GM18870 (cell line): ENCODE data around the gene B3GALT5.

Experiments
- ATAC-seq: cut with Tn5 transposase; IDR thresholded peaks from one replicate; pipeline ENCODE4 v1.9.1; 2021; ENCODE audit warnings: moderate library complexity; ENCODE audit not compliant: unreplicated experiment

The B3GALT5 gene

DNA sequence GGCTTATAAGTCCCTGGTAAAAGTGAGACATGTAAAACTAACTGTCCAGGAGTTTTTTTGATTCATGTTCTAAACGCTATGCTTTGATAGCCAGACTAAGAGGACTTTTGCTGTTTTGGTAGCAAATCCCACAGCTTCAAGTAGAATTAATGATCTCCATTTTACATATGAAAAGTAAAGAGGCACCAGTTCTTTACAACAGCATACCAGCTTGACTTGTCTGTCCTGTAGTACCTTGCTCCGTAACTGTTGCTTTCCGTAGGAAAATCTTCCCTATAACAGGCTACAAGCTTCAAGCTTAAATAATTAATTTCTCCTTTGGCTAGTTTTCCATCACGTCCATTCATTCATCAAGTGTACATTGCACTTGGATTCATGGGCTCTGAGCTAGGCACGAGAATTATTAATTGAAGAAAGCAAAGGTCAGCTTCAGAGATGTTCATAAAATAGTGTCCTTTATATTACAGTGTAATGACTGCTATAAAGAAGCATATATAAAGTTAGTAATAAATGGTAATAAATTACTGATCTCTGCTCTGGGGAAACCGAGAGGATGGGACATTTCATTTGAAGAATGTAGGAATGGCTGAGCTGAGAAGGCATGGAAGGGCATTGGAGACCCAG is 29.2 kb downstream of the B3GALT5 start:
- ATAC-seq = no peak

GRCh38 chr21:39644062-39644560 is 31.4 kb downstream of the B3GALT5 start:
- ATAC-seq = no peak

DNA sequence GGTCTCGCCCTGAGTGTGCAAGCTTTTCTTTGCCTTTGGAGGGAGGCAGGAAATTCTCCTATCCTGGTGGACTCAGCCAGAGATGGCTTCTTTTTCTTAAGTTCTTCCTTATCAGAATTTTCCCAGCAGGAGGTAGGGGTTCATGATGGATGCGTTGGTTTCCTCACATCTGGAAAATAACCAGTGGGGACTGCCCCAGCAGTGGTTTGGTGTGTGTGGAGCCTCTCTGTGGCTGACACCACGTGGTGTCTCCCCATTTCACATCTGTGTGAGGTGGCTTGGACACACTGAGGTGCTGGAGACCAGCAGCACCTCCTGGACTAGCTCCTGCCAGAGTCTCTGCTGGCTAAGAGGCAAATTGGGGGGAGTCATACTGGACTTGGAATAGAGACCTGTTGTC is 32.6 kb downstream of the B3GALT5 start:
- no peak for ATAC-seq

GRCh38 chr21:39647476-39647875 is 34.7 kb downstream of the B3GALT5 start:
- ATAC-seq = no peak

DNA sequence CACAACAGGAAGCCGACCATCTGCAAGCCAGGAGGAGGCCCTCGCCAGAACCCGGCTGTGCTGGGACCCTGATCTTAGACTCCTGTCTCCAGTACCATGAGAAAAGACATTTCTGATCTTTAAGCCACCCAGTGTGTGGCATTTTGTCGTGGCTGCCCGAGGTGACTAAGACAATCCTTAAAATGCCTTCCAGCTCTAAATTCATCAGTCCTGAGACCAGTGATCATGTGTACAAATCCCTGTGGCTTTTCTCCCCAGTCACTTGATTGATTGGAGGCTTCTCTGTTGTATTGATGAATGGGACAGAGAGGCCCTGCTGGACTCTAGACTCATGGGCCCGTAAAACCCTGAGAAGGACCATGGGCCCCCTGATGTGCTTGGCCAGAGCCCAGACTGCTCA is 36.1 kb downstream of the B3GALT5 start:
- no peak for ATAC-seq

DNA sequence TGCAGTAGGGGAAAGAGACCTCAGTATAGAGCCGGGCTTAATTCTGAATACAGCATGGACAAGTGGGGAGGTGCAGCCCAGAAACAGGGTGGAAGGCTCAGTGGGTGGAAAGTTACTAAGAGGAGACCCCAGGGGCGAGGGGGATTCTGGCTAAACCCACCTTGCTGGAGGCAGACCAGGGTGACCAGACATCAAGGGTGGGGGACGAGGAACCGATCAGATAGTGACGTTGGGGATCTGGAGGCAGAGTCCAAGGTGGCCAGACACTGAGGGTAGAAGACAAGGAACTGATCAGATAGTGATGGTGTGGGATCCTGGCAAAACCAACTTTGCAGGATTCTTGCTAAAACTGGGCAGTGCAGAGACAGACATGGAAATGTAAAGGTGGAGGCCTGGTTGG is 36.8 kb downstream of the B3GALT5 start:
- ATAC-seq = no peak

DNA sequence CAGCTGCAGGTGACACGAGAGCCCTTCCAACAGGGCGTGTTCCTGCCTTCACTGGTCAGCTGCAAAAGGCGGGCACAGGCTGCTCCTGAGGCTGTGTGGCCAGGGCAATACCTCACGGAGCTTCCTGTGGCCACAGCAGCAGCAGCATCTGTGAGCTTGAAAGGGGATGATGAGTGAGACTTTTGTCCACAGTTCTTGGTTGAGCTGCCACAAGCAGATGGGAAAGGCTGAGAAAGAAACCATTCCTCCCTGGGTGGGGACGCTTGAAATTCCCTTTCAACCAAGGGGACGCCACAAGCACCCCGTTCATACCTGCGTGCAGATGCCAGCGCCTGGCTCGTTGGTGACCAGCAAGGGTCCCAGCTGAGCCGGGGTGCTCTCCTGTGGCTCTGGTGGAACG is 37.6 kb downstream of the B3GALT5 start:
- no peak for ATAC-seq

- ATAC-seq = no peak
Observed at GRCh38 chr21:39650801-39651200, 38.1 kb downstream of the B3GALT5 start.

- ATAC-seq = no peak
Observed at GRCh38 chr21:39651206-39651605, 38.5 kb downstream of the B3GALT5 start.

DNA sequence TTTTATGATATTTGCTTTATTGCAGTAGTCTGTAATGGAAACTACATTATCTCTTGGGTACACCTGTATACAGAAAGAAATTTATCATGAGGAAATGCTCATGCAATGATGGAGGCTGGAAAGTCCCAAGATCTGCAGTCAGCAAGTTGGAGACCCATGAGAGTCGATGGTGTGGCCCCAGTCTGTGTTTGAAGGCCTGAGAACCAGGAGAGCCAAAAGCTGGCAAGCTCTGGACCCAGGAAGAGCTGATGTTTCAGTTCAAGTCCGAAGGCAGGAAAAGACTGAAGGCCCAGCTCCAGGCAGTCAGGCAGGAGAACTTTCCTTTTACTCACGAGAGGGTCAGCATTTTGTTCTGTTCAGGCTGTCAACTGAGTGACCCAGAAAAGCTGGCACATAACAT is 42.2 kb downstream of the B3GALT5 start:
- ATAC-seq = no peak

GRCh38 chr21:39655589-39655988 is 42.8 kb downstream of the B3GALT5 start:
- ATAC-seq = no peak

DNA sequence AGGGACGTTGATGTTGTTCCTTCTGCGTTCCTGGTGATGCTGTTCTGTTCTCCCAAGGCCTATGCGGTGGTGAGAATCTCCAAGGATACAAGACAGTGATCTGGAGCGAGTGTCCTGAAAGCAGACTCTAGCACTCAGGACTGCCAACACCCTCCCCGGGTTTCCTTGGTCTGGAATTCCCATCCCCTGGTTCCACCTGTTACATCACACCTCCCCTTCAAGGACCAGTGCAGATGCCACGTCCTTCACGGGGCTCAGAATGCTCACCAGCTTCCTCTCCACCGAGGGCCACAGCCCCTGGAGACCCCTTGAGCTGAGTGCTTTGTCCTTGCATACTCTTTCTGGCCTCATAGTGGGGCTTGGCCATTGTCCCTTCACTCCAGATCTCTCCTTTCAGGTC is 43.5 kb downstream of the B3GALT5 start:
- no peak for ATAC-seq

- ATAC-seq = no peak
Observed at GRCh38 chr21:39657091-39657689, 44.5 kb downstream of the B3GALT5 start.

GRCh38 chr21:39658066-39658465 is 45.3 kb downstream of the B3GALT5 start:
- ATAC-seq = no peak

- ATAC-seq = no peak
Observed at GRCh38 chr21:39659070-39659815, 46.5 kb downstream of the B3GALT5 start.

DNA sequence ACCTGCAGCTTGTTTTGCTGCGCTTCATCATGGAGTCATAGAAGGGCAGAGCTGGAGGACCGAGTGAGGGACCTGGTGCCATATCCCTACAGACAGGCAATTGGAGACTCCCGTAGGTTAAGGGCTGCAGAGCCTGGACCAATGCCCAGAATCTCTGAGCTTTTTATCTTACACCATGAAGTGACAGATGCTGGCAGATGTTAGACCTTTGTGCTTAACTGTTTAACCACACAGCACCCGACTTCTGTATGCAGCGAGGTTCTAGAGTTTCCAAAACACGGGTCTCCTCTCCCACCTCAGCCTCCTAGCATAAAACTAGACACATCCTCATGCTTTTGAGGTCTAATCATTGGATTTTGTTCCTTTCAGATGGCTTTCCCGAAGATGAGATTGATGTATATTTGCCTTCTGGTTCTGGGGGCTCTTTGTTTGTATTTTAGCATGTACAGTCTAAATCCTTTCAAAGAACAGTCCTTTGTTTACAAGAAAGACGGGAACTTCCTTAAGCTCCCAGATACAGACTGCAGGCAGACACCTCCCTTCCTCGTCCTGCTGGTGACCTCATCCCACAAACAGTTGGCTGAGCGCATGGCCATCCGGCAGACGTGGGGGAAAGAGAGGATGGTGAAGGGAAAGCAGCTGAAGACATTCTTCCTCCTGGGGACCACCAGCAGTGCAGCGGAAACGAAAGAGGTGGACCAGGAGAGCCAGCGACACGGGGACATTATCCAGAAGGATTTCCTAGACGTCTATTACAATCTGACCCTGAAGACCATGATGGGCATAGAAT is 47.6 kb downstream of the B3GALT5 start:
- ATAC-seq = no peak

DNA sequence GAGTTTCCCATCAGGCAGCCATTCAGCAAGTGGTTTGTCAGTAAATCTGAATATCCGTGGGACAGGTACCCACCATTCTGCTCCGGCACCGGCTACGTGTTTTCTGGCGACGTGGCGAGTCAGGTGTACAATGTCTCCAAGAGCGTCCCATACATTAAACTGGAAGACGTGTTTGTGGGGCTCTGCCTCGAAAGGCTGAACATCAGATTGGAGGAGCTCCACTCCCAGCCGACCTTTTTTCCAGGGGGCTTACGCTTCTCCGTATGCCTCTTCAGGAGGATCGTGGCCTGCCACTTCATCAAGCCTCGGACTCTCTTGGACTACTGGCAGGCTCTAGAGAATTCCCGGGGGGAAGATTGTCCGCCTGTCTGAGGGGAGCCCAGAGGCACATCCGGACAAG is 48.4 kb downstream of the B3GALT5 start:
- no peak for ATAC-seq

- no peak for ATAC-seq
Observed at GRCh38 chr21:39661740-39662139, 49.0 kb downstream of the B3GALT5 start.

DNA sequence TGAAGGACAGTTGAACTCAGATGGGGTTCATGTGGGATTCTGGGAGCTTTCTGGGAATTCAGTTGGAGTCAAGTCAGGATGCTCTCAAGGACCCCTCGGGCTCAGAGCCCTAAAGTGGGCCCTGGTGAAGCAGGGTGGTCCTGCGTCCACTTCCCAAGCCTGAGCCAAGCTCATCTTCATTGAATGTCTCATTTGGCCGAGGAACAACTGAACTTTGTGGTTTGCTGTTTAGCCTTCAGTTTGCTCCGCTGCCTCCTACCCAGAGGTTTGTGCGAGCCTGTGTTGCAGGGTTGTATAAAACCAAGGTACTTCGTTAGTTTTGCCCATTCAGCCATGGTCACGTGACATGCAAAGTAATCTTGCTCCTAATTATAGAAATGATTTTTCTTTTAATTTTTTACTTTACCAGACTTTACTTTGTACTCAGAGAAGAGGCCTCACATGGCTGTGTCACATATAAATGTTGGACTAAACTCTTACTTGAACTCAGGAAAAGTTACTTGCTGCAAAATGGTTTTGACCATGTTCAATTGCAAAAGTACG is 49.7 kb downstream of the B3GALT5 start:
- ATAC-seq = no peak

DNA sequence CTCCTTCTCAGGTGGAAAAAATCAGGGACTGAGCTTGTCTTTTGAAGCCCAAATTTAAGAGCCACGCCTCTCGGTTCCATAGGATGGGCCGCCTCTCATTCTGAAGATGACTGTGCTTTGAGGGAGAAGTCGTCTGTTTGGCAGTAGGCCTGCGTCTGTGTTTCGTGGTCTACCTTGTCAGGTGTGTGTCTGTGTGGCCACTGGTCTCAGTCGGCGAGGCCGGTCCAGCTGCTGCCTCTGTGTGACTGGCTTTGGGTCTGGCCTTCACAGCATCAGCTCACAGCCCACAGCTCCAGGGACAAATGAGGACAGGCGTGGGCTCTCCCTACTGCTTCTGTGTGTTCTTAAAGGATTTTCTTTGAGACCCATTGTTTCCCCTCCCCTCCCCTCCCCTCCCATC is 50.3 kb downstream of the B3GALT5 start:
- ATAC-seq = no peak
